Neural cell (in vitro differentiated cells): Measurements from ENCODE around the gene GSTO2. TPM values are rescaled to one million over a fixed set of nuclear protein-coding genes. Genes with fewer than 3 reads are reported as not detected.

Experiments
- H2AFZ ChIP-seq: fragments of 200-600, 300-800 bp; sonication (generic), shearing (Covaris generic); 2 replicates; pipeline ENCODE4 v1.6.0; 2014; ENCODE audit warnings: low read depth, mild to moderate bottlenecking, antibody characterized with exemption, low read length, moderate library complexity
- H3F3A ChIP-seq: fragments of 200-600 bp; shearing (Covaris generic); 2 replicates; pipeline ENCODE4 v1.6.1; 2016; ENCODE audit warnings: mild to moderate bottlenecking, moderate library complexity, mixed read lengths, antibody characterized with exemption, low read length; ENCODE audit not compliant: insufficient read depth, poor library complexity, severe bottlenecking
- H3K27ac ChIP-seq: fragments of 200-600, 300-800 bp; sonication (generic), shearing (Covaris generic); 2 replicates; pipeline ENCODE4 v1.5.1; 2014; ENCODE audit warnings: mild to moderate bottlenecking, low read length, moderate library complexity
- H3K27me3 ChIP-seq: fragments of 300-800, 200-600 bp; sonication (generic), shearing (Covaris generic); 2 replicates; pipeline ENCODE4 v1.6.0; 2014; ENCODE audit warnings: mild to moderate bottlenecking, low read depth, low read length, moderate library complexity; ENCODE audit not compliant: insufficient read depth
- H3K36me3 ChIP-seq: fragments of 300-800, 200-600 bp; sonication (generic), shearing (Covaris generic); 2 replicates; pipeline ENCODE4 v1.5.1; 2014; ENCODE audit warnings: mild to moderate bottlenecking, antibody characterized with exemption, low read length, moderate library complexity; ENCODE audit not compliant: insufficient read depth
- H3K4me2 ChIP-seq: fragments of 300-800, 200-600 bp; sonication (generic), shearing (Covaris generic); 2 replicates; pipeline ENCODE4 v1.6.0; 2014; ENCODE audit warnings: mild to moderate bottlenecking, low read length
- H3K4me3 ChIP-seq: fragments of 300-800, 200-600 bp; sonication (generic), shearing (Covaris generic); 2 replicates; pipeline ENCODE4 v1.5.1; 2014; ENCODE audit warnings: mild to moderate bottlenecking, low read length, moderate library complexity
- H3K79me2 ChIP-seq: fragments of 200-600 bp; shearing (Covaris generic); replicated peaks from 2 replicates; pipeline ENCODE4 v1.6.0; 2014; ENCODE audit warnings: mild to moderate bottlenecking, low read length, moderate library complexity; ENCODE audit not compliant: insufficient read depth
- H3K9ac ChIP-seq: fragments of 300-800, 200-600 bp; sonication (generic), shearing (Covaris generic); 2 replicates; pipeline ENCODE4 v1.6.1; 2016; ENCODE audit warnings: mild to moderate bottlenecking, low read length, mixed read lengths
- H3K9me2 ChIP-seq: fragments of 200-600 bp; shearing (Covaris generic); 2 replicates; pipeline ENCODE4 v1.6.1; 2016; ENCODE audit warnings: mild to moderate bottlenecking, low read length, mixed read lengths; ENCODE audit not compliant: insufficient read depth
- H3K9me3 ChIP-seq: fragments of 200-600, 300-800 bp; sonication (generic), shearing (Covaris generic); 2 replicates; pipeline ENCODE4 v1.6.1; 2016; ENCODE audit warnings: mild to moderate bottlenecking, mixed run types, low read length, moderate library complexity, mixed read lengths
- H4K20me1 ChIP-seq: fragments of 200-600 bp; shearing (Covaris generic); 2 replicates; pipeline ENCODE4 v1.6.1; 2016; ENCODE audit warnings: mild to moderate bottlenecking, mixed run types; ENCODE audit not compliant: insufficient read depth
- CTCF ChIP-seq: fragments of 450-650 bp; IDR thresholded peaks from 2 replicates; pipeline ENCODE4 v1.5.1; 2014; ENCODE audit warnings: antibody characterized with exemption, mild to moderate bottlenecking, moderate library complexity; ENCODE audit not compliant: poor library complexity, severe bottlenecking
- EP300 ChIP-seq: fragments of 450-650 bp; conservative IDR thresholded peaks from 2 replicates; pipeline ENCODE4 v1.6.1; 2014; ENCODE audit warnings: antibody characterized with exemption, mild to moderate bottlenecking, moderate library complexity; ENCODE audit not compliant: poor library complexity, severe bottlenecking
- EZH2 ChIP-seq: fragments of 200-600, 300-800 bp; shearing (Covaris generic), sonication (generic); IDR thresholded peaks from 2 replicates; pipeline ENCODE4 v1.6.1; 2014; ENCODE audit warnings: antibody characterized with exemption, low read length, borderline replicate concordance, mild to moderate bottlenecking; ENCODE audit not compliant: insufficient read depth, poor library complexity, severe bottlenecking
- MXI1 ChIP-seq: fragments of 450-650 bp; conservative IDR thresholded peaks from 2 replicates; pipeline ENCODE4 v1.6.1; 2014; ENCODE audit warnings: antibody characterized with exemption, mild to moderate bottlenecking; ENCODE audit not compliant: poor library complexity, severe bottlenecking
- POLR2AphosphoS5 ChIP-seq: IDR thresholded peaks from 2 replicates; pipeline ENCODE4 v1.6.1; 2012
- RAD21 ChIP-seq: fragments of 450-650 bp; conservative IDR thresholded peaks from 2 replicates; pipeline ENCODE4 v1.6.1; 2014; ENCODE audit warnings: antibody characterized with exemption, mild to moderate bottlenecking, moderate library complexity
- REST ChIP-seq: IDR thresholded peaks from 2 replicates; pipeline ENCODE4 v1.6.1; 2012; ENCODE audit warnings: borderline replicate concordance
- SMC3 ChIP-seq: fragments of 450-650 bp; conservative IDR thresholded peaks from 2 replicates; pipeline ENCODE4 v1.6.1; 2014; ENCODE audit warnings: antibody characterized with exemption, mild to moderate bottlenecking, moderate library complexity; ENCODE audit not compliant: poor library complexity
- TAF1 ChIP-seq: IDR thresholded peaks from 2 replicates; pipeline ENCODE4 v1.6.1; 2012; ENCODE audit warnings: low read depth
- polyA plus RNA-seq: library from polyadenylated mRNA; depleted of rRNA; stranded (reverse); fragments of >200 nt; gene quantifications from 2 replicates; pipeline ENCODE4 v1.2.3, GENCODE V29; 2014

GSTO2 gene
- polyA plus RNA-seq, 1 donor from 2014 or later: 0.53 TPM

GRCh38 chr10:104301907-104302690 is 33.1 kb downstream of the GSTO2 start:
- Histone ChIP-seq H3K9me2 (no peaks in the 10 kb centered on the region), H3K9me3 (no peaks in the 10 kb centered on the region), H3K9ac (no peak overlapping the region), H3K4me3 (no peak overlapping the region), H3K27ac (no peak overlapping the region), H3F3A (no peaks in the 10 kb centered on the region), H3K36me3 (no peaks in the 10 kb centered on the region), H4K20me1 (no peaks in the 10 kb centered on the region), H3K79me2 (no peaks in the 10 kb centered on the region), H3K27me3 (no peaks in the 10 kb centered on the region), H2AFZ (no peak overlapping the region), H3K4me2 (no peak overlapping the region)
- TF ChIP-seq EZH2: no peak
- TF ChIP-seq TAF1: no peak
- TF ChIP-seq MXI1: no peak
- no peak for TF ChIP-seq SMC3
- no peak for TF ChIP-seq EP300
- TF ChIP-seq CTCF: no peak
- TF ChIP-seq REST: no peak
- no peak for TF ChIP-seq RAD21
- TF ChIP-seq POLR2AphosphoS5: no peak

- Histone ChIP-seq H3K79me2 (no peaks in the 10 kb centered on the region), H3K9ac (no peak overlapping the region), H3K9me3 (no peaks in the 10 kb centered on the region), H3K36me3 (no peaks in the 10 kb centered on the region), H3K4me2 (no peak overlapping the region), H3K27ac (no peak overlapping the region), H3K9me2 (no peaks in the 10 kb centered on the region), H3F3A (no peaks in the 10 kb centered on the region), H2AFZ (no peak overlapping the region), H3K4me3 (no peak overlapping the region), H4K20me1 (no peaks in the 10 kb centered on the region), H3K27me3 (no peaks in the 10 kb centered on the region)
- TF ChIP-seq EZH2 (no peak), SMC3 (no peak), RAD21 (no peak)
Observed at GRCh38 chr10:104303594-104304355, 34.8 kb downstream of the GSTO2 start.
